ENCODE measurements around the gene LAMA4. TPM values are rescaled to one million over a fixed set of nuclear protein-coding genes. Genes with fewer than 3 reads are reported as not detected.

The LAMA4 gene
- total and polyA plus RNA-seq, 2 of the 13 experiments (the other 11 are each of a cell fraction or from before 2014, with no cell fraction given): not detected

GRCh38 chr6:112218563-112218962 lies 35.8 kb downstream of the LAMA4 start (continued):
- no peak for TF ChIP-seq ZBTB33 (CRISPR knock-in tag; IDR thresholded peaks at IDR 0.05)
- TF ChIP-seq TCF7L2 (IDR thresholded peaks at IDR 0.05; ENCODE audit: low read depth, low read length): no peak
- TF ChIP-seq YY1 (IDR thresholded peaks at IDR 0.05; ENCODE audit: insufficient read depth, insufficient replicate concordance, low read depth, low read length): no peak
- TF ChIP-seq, protein P1, sequence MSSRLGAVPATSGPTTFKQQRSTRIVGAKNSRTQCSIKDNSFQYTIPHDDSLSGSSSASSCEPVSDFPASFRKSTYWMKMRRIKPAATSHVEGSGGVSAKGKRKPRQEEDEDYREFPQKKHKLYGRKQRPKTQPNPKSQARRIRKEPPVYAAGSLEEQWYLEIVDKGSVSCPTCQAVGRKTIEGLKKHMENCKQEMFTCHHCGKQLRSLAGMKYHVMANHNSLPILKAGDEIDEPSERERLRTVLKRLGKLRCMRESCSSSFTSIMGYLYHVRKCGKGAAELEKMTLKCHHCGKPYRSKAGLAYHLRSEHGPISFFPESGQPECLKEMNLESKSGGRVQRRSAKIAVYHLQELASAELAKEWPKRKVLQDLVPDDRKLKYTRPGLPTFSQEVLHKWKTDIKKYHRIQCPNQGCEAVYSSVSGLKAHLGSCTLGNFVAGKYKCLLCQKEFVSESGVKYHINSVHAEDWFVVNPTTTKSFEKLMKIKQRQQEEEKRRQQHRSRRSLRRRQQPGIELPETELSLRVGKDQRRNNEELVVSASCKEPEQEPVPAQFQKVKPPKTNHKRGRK (CRISPR knock-in tag; IDR thresholded peaks at IDR 0.05): no peak

GRCh38 chr6:112216662-112217551 lies 37.5 kb downstream of the LAMA4 start:
- BruUV-seq (replicated peaks): no TSS peak
- 20% methylated on average over 6 of the region's 6 CpGs for WGBS (ENCODE audit: low lambda C conversion rate)
- ChIA-PET CTCF (ENCODE audit: low intra/inter-chr PET ratio, low total read pairs) (no interaction called here), POLR2A (no interaction called here)
- DNase-seq (ENCODE audit: low spot score) (no peak), FAIRE-seq (no peak), ATAC-seq (no peak)
- no peaks in the 10 kb centered on the region for H3K9me3 ChIP-seq (ENCODE audit: low read length)
- no peak overlapping the region for H3K27ac ChIP-seq (ENCODE audit: extremely low read length, insufficient read depth, low read length)
- in situ Hi-C loops (cut with HindIII; ENCODE audit: extremely low pct_ligation_motif_present, low pct_unique_long_range_greater_than_20kb) (no loop called here), intact Hi-C loops (cut with micrococcal nuclease; ENCODE audit: unreplicated experiment) (loop anchor here (5.0 kb wide), 1 partner anchor 525 kb away; no protein-coding TSS in a partner anchor)
- H3K79me2 ChIP-seq (ENCODE audit: insufficient read depth, low read length): no peaks in the 10 kb centered on the region
- H3K36me3 ChIP-seq (replicated peaks in 1 of 2; ENCODE audit: control insufficient read depth in 1 of 2, insufficient read depth in 2 of 2, low read length in 2 of 2): no peaks in the 10 kb centered on the region
- H3K4me1 ChIP-seq (ENCODE audit: insufficient read depth, low read length): peaks cover 12% of the 10 kb centered on the region
- no peaks in the 10 kb centered on the region for H4K20me1 ChIP-seq (ENCODE audit: insufficient read depth, low read length)
- no peak overlapping the region for H3K4me3 ChIP-seq (replicated peaks in 1 of 3; ENCODE audit: insufficient read depth in 1 of 3, low read depth in 2 of 3, low read length in 3 of 3)
- no peak overlapping the region for H3K4me2 ChIP-seq (ENCODE audit: low read depth, low read length)
- H3K27me3 ChIP-seq (ENCODE audit: control insufficient read depth in 1 of 2, insufficient read depth in 2 of 2, low read length in 2 of 2): no peaks in the 10 kb centered on the region
- H2AFZ ChIP-seq (ENCODE audit: low read length): no peak overlapping the region
- no peak overlapping the region for H3K9ac ChIP-seq (ENCODE audit: insufficient read depth, low read depth, low read length)
- TF ChIP-seq ZNF33B (CRISPR knock-in tag; IDR thresholded peaks at IDR 0.05): no peak
- TF ChIP-seq CEBPB (IDR thresholded peaks at IDR 0.05; ENCODE audit: borderline replicate concordance, low read depth, low read length): peak; percentile 53; the same call in 1 of the 2 replicates
